T follicular helper cell (primary cell): ENCODE data around the gene GALNT18.

Source experiments
- DNase-seq: peaks from one replicate; pipeline ENCODE4 v3.0.0-alpha.2; 2020; ENCODE audit warnings: low read depth

Gene GALNT18

DNA sequence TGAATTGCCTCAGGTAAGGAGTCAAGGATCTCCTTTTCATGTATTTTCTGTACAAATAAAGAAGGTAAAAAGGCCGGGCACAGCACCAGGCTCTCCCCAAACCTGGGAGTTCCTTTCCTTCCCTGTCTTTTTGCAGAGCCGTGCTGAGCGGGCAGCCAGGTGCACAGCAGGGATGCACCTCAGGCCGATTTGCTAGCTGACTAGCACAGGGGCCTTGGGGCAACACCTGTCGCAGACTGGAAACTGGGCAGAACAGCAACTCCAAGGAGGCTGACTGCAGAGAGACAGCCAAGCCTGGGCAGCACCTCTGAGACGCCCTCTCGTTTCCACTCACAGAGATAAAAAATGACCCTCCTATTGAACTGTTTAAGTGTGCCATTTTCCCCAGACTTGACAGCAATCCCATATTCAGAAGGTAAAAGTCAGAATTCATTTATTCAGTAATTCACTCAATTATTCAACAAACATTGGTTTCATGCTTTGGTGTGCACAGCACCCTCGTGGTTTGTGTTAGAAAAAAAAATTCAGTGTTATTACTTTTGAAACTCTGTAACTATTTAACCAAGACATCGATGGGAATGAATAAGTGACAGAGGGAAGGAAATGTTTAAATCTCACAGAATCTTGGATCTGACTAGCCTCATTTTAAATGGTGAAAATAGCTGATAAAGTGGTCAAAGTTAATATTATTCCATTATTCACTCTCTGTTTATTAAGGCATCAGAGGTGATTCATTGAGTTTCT, 120.9 kb downstream of the GALNT18 start:
- DNase-seq: no peak

DNA sequence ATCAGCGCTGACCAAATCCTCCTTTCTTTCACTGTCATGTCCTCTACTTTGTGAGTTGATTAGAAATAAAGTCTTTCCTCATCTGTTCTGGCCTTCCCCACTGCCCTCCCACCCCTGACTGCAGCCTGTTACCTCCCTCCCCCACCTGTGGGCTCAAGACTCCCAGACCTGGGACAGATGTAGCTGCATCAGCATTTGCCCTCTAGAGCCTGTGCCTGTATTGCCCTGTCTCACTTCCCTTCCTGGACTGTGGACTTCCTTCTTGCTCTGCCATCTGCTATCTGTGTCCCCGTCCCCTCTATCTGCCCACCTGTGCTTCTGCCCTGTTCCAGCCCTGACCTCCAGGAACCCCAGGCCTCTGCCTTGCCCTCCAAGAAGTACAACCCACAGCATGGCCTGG, 122.5 kb downstream of the GALNT18 start:
- no peak for DNase-seq

DNA sequence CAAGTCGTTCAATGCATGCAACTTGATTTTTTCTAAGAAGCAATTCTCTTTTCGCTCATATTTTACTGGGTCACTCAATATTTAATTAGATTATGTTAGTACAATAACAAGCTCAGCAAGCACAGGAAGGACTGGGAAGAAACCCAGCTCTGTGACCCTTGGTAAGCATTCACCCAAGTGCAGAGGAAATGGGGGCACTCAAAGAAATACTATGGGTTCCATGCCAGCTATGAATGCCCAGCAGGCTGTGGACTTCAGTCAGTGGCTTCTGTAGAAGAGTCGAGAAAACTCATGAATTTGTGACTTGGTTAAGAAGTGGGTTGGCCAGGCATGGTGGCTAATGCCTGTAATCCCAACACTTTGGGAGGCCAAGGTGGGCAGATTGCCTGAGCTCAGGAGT, 123.6 kb downstream of the GALNT18 start:
- DNase-seq: no peak

DNA sequence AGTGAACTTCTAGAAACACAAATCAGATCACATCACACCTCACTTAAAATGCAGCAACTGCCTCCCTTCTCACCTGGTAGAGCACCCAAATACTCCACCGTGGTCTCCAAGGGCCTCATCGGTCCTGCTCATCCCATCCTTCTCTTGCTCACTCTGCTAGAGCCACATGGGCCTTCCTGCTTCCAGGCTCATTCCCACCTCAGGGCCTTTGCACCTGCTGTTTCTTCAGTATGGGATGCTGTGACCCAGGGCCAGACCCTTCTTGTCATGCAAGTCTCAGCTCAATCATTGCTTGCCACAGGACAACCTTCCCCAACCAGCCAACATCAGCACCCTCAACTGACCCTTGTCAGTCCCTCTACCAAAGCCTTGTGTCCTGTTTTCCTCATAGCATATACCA, 124.9 kb downstream of the GALNT18 start:
- no peak for DNase-seq

DNA sequence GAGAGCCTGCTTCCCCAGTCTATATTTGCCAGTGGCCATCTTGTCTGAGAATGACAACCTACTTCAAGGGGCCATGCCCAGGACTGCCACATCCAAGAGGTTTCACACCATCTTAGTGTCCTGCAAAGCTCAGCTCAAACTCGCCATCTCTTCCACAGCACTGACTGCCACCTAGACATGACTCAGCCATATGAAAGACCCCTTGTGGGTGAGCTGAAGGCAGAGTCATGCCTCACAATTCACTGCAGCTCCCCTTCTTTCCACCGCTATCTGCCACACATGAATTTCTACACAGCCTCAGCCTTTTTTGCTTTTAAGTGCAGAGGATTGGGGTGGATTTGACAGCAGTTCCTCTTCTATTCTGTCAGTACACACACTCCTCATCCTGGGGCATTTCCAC, 127.5 kb downstream of the GALNT18 start:
- DNase-seq: no peak

DNA sequence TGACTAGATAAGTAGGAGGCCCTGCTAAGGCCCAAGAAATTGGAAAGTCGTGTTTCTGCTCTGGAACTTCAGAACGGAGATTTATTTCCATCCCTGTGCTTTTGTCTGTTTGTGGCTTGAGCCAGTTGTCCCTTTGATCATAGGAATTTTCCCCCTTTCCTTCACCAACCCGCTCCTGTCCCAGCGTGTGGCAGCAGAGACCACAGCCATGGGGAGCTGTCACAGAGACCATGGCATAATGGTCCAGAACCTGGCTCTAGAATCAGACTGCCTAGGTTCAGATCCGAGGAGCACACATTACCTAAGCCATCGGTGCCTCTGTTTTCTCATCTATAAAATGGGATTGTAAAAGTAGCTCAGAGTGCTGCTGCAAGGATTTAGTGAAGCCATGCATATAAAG, 128.1 kb downstream of the GALNT18 start:
- DNase-seq: no peak

DNA sequence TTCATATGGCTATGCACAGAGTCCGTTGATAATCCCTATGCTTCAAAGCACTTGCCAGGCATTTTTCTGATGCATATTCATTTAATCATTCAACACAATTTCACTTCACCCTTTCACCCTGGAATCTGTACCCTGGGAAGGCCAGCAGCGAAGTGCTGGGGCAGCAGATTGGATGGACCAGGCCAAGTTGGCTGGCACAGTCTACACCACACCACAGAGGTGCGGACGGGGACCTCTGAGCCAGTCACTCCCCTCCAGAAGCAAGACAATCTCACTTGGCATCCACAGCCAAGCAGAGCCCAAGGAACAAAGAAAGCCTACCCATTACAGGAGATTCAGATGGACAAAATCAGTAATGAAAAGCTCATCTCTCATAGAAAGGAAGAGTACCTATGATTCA, 130.2 kb downstream of the GALNT18 start:
- no peak for DNase-seq

DNA sequence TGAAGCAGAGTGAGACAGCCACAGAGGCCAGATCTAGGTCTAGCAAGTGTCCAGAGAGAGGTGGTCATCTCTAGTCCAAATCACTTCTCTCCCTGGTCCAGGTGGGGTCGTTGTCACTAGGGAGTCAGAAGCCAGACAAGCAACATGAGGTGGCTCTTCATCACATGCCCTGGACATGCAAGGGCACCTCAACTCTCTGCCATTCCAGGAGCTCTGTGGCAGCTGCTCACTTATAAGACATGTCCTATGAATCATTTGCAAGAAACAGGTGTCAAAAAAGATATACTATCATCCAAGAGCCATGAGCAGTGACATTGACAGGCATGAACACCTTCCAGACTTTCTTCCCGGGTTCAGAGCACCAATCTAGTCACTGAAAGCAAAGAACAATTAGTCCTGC, 130.8 kb downstream of the GALNT18 start:
- DNase-seq: no peak

DNA sequence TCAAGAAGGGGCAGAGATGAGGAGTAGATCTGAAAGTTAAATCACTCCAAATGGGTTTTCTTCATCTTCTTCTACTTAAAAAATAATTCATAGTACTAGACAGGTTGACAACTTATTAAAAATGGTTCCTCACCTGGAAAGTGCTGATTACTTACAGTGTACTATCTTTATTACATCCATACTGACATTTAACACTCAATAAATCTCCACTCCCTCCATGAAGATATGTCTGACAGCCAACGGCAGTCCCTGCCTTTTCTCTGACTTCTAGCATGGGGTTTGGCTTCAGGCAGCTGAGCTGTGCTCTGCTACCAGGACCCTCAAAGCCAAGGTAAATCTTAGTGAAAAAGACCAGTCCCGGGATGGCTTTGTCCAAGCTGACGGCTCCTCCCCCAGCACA, 135.4 kb downstream of the GALNT18 start:
- DNase-seq: no peak

DNA sequence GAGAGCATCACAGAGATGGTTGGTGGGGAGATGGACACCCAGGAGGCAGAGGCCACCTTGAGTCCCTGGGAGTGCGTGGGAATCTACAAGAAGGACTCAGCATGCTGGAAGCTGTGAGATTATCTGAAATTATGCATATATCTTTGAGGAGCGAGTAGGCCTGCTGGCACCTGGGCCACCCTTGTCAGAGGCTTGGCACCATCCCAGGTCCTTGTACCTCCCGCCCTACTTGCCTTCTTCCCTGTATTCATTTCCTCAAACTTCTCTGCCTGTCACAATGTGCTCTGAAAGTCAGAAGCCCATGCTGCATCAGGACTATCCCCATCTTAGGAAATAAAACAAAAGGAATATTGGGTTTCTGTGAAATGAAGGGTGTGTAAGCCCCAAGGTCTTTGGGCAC, 135.8 kb downstream of the GALNT18 start:
- no peak for DNase-seq

DNA sequence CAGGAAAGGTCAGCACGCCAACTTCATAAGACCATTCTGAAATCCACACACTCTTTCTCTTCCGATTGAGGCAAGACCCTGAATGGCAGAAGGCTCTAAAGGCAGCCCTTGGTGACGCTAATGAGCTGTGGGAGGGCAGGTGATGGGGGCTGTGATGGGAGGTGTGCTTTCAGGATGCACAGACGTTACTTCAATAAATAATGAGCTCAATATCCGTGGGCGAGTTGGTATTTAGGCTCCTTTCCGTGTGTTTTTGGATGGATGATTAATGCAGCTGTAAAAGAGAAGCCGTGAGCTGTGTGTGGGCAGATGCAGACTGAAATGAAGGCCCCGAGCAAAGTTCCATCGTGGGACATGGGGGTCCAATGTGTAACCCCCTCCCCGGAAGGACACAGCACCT, 138.2 kb downstream of the GALNT18 start:
- DNase-seq: no peak

DNA sequence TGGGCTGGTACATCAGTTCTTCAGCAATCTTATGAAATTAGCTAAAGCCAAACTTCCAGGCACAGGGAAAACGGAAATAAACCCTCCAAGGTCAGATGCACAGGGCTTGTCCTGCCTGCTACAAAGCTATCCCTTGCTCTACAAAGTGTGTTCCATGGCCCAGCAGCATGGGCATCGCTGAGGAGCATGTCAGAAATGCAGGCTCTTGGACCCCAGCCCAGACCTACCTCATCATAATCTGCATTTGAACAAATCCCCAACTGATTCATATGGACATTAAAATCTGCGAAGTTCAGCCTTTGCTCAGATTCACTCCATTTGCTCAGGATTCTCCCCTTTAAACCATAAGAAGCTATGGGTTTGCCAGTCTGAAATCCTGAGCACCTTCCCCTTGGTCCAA, 139.1 kb downstream of the GALNT18 start:
- no peak for DNase-seq

DNA sequence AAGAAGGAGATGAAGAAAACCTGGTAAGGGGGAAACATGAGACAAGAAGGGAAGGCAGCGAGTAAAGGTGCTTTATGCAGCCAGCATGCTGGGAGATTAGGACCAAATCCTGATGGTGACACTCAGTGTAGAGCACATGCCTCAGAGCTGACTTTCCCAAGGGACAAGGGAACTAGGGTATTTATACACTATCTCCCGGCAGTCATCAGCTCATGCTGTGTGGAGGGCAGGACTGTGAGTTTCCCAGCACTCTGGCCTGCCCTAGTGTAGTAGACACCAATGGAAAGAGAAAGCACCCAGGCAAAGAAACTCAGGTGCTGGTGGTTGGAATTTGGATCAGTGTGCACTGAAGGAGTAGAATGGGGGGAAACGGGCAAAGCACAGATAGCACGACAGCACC, 140.4 kb downstream of the GALNT18 start:
- no peak for DNase-seq

DNA sequence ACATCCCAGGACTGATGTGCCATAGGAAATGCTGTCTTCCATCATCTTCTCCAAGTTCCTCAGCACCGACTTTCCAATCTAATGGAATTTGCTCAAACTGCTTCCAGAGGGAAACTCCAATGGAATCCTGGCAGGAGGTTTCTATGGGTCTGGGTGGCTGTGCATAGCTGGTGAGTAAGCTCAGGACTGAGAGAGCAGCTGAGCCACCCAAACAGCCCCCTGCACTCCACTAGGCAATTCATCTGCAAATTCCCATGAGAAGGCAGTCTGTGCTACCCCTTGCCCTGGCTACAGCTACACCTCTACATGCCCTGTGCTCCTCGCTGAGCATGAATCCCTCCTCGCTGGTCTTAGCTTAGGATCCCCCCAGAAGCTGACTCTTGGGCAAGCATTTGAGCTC, 140.8 kb downstream of the GALNT18 start:
- no peak for DNase-seq

DNA sequence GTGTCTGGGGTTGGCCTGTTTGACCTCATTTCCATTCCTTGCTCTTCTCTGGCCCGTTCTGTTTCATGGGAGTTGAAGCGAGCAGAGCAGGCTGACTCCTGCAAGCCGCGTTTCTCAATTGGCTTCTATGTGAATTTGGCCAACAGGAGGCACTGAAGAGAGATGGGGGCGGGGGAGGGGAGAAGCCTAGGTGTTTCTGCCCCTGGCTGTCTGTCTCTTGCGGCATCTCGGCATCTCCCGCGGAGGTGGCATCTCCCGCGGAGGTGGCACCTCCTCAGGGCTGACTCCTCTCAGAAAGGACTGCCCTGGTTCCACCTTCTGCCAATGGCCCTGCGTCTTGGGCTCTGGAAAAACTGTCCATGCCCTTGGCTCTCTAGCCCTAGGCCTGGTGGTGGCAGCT, 143.1 kb downstream of the GALNT18 start:
- DNase-seq: no peak

DNA sequence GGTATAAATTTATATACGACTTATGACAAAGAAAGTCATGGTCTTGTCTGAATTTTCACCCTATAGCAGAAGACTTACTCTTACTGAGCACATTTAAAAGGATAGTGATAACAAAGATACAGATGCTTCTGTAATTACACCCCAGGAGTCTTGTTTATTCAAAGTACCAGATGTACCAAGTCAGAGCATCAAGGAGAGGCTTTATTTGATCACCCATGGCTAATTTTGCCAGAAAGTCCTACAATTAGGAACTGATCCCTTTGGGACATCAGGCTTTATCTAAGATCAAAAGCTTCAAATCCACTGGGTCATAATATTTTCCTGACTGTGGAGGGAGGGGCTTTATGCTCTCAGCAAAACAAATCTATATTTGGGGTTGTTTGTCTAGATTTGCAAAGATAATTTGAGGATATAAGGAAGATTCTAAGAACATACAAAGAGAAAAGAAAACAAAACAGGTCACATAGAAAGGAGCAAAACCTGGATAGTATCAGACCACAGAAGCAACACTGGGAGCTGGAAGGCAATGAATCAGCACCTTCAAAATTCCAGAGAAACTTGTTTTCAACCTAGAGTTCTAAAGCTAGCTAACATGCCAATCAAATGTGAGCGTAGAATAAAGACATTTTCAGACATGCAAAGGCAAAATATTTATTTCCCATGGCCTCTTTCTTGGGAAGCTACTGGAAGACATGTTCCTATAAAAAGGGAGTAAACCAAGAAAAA, 143.9 kb downstream of the GALNT18 start:
- no peak for DNase-seq

DNA sequence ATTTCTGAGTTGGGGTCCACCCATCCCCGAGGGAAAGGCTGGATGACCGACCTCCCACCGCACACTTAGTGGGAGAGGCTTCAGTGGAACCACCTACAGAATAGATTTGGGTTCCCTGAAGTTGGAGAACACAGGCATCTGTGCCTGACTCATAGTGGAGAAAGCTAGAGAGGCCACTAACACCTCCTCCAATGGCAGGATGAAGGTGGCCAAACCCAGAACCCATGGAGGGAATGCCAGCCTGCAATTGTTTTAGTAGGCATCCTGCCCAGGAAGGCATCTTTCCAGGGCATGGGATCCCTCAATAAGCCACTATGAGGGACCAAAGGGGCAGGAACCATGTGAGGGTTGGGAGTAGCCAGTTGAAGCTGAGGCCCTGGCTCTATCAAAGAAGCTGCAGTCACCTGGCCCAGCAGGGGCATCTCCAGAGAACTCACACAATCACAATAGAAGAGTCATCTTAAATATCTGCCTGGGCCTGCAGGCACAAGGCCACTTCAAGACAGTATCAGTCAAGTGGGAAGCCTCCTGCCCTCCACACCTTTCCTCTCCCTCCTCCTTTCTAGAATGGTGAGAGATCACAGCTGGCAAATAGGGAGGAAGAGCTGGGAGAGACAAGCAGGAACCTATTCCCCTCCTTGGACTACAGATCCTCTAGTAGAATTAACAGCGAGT, 144.7 kb downstream of the GALNT18 start:
- DNase-seq: no peak

DNA sequence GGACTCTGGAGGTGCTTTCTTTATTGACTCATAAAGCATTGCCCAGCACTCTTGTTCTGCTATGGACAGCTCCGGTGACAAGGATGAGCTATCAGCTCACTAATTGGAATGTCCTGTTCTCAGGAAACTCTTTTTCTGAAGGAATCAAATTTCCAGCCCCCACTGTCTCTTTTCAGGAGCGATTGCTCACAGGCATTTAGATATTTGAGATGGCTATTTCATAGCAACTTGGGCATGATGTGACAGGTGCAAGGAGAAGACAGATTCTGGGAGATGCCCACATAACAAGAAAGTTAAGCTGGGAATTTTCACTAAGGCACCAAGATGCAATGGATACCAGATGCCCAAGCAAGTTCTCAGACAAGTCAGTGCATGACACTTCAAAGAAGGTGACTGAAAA, 145.3 kb downstream of the GALNT18 start:
- no peak for DNase-seq

DNA sequence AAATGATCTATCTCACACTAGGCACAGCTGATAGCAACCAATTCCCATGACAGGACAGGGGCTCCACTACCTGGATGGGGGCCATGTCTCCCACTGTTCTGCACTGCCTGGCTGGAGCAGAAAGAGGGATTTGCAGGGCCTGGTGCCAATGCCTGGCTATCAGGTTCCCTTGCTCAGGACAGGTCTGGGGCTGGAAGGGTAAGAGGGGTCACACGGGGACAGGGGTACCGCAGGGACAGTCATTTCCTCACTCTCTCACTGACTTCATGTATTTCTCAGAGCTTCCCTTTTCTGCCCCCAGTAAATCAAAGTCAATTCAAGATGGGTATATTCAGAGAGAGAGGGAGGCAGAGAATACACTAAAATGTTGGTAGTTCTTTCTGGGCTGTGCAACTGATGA, 149.7 kb downstream of the GALNT18 start:
- DNase-seq: no peak

DNA sequence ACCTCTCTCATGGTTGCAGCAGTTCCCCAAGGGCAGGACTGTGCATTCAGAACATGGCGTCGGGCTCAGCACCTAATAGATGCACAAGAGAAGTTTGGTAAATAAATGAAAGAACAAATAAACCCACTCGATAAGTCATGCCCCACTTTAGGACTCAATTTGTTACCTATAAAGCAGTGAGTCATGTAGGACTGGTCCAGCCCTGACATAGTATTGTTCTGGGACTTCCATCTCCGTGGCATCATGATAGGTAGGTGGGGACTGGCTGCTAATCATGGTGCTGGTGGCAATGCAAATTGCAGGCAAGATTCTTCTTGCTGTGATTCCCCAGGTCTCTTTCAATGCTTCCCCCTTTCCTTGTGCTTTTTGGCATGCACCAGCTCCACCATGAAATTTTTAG, 150.6 kb downstream of the GALNT18 start:
- no peak for DNase-seq

DNA sequence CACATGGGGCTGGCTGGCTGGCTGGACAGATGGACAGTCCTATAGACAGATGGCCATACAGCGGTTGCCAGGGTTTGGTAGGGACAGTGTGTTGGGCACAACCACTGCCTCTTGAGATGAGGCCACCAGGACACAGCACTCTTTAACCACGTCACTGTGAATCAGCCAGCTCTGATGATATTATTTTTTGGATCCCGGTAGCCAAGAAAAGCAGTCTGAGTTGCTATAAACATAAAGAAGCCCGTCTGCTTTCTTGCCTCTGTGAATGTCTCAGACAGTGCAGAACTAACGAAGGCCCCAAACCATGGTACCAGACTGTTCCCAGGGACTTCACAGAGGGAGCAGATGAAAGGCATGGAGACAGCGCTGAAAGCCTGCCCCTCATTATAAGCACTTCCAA, 152.9 kb downstream of the GALNT18 start:
- DNase-seq: no peak

DNA sequence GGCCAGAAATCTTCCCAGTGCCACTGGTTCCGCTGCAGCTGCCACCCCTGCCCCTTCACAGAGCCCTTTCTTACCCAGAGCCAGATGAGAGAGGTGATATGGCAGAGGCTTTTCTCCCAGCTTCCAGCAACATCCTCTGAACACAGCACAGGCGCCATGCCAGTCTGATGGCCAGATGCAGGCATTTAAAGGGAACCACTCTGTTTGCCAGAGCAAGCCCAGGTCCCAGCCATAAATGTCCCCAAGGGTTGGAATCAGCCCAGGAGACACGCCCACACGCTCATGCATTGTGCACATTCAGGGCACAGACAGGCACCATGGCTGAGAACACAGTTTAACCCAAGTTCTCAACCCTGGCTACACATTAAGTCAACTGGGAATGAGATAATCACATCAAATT, 154.5 kb downstream of the GALNT18 start:
- no peak for DNase-seq

DNA sequence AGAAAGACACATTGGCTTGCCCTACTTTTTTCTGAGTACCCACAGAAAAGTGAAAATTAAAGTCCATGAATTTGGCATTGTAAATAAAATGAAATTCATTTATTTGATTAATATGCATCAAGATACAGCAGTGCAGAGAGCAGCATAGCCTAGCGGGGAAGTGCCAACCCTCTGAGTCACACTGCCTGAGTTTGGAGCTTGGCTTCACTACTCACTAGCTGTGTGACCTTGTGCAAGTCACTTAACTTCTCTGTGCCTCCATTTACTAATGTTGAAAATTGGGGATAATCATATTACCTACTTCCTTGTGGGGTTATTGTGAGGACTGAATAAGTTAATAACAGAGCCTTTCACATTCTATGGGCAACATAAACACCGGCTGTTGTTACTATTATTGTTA, 157.2 kb downstream of the GALNT18 start:
- no peak for DNase-seq
